ENCODE data around the gene POLL.
A peak's percentile ranks its signal among the peaks of the same experiment; 100 is the strongest.

Gene POLL

DNA sequence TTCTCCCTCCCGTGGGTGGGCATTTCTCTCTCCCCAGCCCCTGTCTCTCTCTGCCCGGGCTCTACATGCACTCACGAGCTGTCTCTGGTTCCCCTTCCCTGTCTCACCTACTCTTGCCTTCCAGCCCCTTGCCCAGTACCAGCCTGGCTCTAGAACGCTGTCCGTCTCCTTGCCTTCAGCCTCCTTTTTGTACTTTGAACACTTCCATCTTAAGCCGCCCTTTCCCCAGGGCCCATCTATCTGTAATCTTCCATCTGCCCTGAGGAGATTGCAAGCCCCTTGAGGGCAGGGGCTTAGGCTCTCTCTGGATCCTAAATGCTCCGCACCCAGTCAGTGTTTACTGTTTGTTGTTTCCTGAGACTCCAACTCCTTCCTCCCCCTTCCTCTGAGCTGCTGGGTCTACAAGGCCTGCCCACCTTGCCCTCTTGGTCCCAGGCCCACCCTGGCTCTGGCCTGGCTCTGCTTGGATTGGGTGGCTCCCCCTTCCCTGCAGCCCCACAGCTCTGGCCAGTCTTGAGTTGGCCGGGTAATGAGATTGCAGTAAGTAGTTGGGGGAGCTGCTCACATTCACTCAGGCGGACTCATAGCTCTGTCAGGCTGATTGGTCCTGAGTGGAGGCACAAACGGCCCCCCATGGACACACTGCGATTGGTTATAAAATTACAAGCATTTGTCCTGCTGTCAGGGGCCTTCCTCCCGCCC, 28.3 kb downstream of the POLL start:
- DNase-seq = no peak

DNA sequence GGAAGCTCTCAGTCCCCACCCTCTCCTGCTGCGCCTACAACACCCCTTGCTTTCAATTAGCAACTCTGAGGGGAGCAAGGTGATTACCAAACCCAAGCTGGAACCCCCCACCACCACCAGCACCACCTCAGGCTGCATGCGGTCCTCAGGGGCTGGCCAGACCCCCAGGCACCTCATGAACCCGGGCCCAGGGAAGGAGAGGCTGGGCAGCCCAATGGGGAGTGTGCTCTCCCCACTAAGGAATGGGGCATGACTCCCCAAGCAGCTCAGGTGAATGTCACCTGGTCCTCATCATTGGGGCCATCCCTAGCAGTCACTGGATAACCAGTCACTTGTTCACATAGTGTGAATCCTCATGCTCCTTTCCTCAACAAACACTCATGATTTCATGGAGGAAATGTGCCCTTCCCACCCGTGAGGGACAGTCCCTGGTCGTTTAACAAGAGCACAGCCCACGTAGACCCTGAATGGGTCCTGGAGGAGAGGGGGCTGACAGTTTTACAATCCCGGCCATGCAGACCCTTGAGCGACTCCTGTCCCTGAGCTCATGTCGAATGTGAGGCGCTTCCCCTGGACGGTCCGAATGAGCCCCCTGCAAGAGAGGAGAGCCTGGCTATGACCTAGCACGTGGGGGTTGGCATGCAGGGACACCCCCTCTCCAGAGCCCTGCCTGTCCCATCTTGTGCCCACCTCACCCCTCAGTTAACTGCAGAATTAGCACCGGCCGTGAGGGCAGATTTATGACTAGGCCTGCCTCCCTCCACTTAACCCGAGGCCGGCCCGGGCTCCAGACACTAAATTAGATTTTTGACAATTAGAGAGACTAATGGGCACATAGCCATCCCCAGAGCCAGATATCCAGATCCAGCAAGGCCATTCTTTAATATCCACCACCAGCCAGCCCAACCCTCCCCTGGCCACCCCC, 29.1 kb downstream of the POLL start:
- DNase-seq = no peak

DNA sequence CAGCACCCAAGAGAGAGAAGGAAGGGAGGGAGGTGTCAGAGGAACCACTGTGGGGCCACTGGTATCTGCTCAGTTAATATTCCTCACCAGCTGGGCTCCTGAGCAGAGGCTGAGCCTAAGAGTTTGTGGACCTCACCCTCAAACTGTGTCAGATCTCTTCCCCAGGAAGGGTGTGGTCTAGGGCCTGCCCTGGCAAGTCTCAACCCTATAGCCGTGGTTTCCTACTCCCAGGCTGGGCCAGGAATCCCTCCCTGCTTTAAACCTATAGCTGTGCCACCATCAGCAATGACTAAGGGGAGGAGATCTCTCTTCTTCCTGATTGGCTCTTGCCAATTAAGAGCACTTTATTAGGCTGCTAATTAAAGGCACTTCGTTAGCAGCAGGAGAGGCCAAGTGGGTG, 29.9 kb downstream of the POLL start:
- DNase-seq = no peak

DNA sequence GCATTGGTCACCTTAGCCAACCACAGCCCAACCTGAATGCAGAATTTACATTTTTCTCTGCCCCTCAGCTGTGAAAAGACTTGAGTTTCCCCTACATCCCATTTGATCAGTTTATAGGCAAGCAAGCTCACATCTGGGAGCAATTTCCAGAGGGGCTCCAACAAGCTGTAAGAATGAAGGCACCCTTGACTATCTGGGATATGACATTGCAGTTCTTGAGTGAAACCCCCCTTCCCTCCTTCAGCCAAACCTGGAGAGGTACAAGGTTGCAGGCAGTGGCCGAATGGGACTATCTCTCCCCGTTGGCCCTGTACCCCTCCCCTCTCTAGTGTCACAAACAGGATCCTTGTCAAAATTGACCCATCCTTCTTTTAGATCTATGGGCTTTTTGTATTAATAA, 30.5 kb downstream of the POLL start:
- DNase-seq = no peak

DNA sequence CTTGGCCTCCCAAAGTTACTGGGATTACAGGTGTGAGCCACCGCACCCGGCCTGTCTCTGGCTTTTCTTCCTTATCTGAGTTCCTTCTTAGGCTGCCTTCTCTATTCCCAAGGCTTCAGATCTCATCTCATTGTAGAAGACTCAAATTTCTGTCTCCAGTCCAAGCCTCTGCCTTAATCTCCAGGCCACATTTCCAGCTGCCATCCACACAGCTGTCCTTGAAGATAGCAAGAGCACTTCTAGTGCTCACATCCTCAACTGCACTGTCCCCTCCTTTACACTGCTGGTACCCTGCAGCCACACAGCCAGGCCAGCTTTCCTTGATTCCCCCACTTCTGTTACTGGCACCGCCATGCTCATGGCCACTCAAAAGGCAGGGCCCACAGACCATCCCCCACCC, 35.6 kb downstream of the POLL start:
- DNase-seq = no peak

DNA sequence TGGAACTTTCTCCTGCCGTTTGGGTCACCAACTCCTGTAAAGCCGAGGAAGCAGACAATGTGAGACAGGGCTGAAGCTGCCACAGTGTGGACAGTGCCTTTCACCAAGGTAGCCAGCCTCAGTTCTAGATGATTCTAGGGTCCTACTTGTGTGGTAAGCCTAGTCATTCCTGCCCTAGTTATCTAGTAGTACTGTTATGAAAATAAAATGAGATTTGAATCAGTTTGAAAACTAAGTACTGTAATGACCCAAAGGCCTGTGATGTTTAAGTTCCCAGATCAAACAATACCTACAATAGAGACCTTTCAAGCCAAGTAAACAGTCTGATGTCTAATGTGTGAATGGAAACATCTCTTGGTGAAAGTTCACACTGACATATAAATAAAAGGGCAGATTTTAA, 37.1 kb downstream of the POLL start:
- no peak for DNase-seq

DNA sequence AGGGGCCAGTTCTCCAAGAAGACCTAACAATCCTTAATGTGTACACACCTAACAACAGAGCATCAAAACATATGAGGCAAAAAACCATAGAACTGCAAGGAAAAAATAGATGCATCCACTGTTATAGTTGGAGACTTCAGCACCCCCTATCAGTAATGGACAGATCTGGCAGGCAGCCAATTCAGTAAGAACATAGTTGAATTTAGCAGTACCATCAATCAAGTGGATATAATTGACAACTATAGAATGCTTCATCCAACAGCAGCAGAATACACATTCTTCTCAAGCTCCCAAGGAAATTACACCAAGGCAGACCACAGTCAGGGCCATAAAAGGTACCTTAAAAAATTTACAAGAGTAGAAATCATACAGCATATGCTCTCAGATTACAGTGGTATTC, 42.2 kb downstream of the POLL start:
- DNase-seq = peak in 2 of 3 experiments; percentile 29 to 82

DNA sequence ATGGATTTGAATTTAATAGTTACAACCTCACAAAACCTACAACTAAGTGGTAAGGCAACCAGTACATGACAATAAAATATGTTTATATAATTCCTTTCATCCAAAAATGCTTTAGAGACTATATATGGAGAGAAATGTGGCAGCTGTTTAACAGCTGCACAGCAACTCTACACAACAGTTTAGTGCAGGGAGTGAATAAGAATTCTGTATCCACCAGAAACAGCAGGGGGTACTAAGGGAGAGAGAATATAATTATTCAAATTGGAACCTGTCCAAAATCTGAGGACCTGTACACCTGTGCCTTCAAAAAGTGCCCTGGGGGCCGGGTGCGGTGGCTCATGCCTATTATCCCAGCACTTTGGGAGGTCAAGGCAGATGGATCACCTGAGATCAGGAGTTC, 49.6 kb downstream of the POLL start:
- peak; percentile 26 to 87 (median 66) for DNase-seq

DNA sequence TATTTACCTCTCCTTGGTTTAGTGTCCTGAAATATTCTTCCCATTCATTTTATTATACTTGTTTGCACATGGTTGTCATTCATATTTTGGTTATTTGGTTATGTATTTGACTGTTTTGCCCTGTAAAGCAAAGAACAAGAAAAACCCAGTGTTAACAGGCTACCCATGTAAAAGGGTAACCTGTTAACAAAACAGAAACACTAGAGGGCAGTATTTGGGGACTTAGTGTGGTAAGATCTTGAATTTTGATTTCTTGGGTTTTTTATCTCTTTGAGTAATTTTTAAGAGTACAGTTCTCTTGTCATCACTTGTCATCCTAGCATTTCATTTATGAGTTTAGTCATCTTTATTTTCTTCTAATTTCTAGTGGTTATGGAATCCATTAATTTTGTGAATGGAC, 51.3 kb downstream of the POLL start:
- peak in 2 of 3 experiments; percentile 1 to 7 for DNase-seq

DNA sequence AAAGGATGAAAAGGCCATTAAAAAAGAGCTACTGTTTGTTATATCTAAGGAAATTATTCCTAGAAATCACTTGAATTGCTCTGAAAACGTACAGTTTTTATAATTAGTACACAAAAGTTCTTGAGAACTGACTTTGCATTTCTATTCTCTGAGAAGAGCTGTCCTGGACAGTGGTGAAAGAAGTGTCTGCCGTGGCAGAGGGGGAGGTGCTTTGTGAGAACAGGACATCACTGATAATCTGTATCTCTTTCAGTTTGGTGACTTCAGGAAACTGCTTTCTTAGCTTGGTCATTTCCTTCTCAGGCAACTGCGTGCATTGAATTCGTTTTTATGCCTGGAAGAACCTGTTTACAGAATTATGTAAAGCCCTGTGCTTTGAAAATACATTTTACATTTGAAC, 52.1 kb downstream of the POLL start:
- no peak for DNase-seq

DNA sequence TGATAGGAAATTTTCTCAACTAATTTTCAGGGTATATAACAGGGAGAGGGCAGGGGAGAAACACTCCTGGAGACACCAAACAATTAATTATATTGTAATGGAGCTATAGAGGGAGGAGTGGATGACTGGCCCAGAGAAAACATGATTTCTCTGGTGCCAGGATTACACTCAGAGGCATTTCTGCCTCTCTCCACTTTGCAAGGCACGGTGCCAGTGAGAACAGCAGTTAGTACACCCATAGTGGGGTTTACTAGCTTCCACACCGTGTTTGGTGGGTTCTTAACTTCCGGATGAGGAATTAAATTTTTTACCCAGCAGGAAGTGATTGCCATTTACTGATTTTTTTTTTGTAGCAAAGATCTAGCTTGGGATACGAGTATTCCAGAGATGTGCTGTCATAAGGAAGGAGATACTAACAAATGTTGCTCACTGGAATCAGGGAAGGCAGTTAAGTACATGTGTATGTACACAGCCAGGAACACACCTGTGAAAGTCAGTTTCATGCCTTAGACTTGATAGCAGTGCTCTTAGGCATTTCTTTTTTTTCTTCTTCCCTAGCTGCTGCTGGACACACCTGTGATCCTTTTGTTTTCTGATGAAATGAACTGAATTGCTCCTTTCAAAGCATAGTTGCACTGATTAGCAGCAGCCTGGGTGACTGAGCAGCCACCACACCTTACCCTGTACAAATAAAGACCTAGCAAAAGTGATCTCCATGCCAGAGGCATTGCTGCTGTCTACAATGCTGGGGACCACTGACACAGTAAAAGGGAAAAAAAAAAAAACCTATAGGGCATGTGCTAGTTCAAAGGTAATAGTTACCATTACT, 58.1 kb downstream of the POLL start:
- DNase-seq = peak in 1 of 3 experiments; percentile 26

DNA sequence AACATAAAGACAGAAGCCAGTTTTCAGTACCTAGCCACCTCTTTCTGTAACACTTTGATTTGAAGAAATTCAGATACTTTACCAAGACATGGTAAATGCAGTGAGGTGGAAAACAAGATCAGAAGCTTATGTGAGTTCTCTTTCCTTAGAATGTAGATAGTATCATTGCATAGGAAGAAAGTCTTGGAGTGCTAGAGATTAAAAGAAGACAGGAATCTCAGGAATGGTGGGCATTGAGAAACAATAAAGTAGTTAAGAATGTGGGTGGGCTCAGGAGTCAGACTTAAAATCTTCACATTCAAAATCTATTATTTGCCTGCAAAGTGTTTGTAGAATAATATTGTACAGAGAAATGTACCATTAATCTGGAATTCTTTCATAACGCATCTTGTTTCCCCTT, 58.9 kb downstream of the POLL start:
- DNase-seq = no peak

Data from NCI-H1417 (cell line).